ENCODE measurements around the gene AMY2A. TPM values are rescaled to one million over a fixed set of nuclear protein-coding genes. Genes with fewer than 3 reads are reported as not detected.
"Not testable (repeated sequence)": the region's sequence is repeated elsewhere in the genome, so short reads cannot be mapped to it uniquely, and the experiment has no call there.

The AMY2A gene
- polyA plus RNA-seq, 1 of the 3 experiments (the other 2 are of a cell fraction), result not detected

DNA sequence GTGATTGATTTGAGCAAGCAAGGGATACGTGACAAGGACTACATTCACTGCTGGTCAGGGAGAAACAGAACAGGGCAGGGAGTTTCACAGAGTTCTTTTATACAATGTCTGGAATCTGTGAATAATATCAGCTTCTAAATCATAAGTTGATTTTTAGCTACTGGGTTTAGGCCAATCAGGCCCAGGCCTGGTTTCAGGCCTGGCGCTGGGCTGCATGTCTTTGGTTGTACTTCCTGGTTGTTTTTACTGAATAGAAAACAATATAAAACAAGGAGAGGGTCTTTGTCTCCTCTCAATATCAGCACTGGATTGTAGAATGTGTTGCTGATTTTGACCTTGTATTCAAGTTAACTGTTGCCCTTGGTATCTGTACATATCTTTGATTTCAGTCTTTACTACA, 865 bp upstream of the AMY2A start:
- H3K9ac ChIP-seq, result no peak overlapping the region
- WGBS (ENCODE audit: low lambda C conversion rate), result 58% methylated on average over 2 of the region's 2 CpGs
- no peaks in the 10 kb centered on the region for H3K9me3 ChIP-seq
- no peak overlapping the region for H3K27ac ChIP-seq (ENCODE audit: low read depth in 2 of 2, low read length in 1 of 2)
- no peak overlapping the region for H3K4me2 ChIP-seq
- no peaks in the 10 kb centered on the region for H3K9me2 ChIP-seq
- no peak overlapping the region for H2AFZ ChIP-seq (ENCODE audit: low read depth)
- POLR2A ChIA-PET, result no interaction called here
- no peak overlapping the region for H3K4me3 ChIP-seq (ENCODE audit: low read depth in 2 of 2, low read length in 1 of 2)
- no peaks in the 10 kb centered on the region for H3K36me3 ChIP-seq (replicated peaks in 1 of 2; ENCODE audit: control insufficient read depth in 1 of 2, insufficient read depth in 2 of 2, low read length in 1 of 2)
- CTCF ChIA-PET, result no interaction called here
- H4K20me1 ChIP-seq (ENCODE audit: insufficient read depth), result no peaks in the 10 kb centered on the region
- H3K79me2 ChIP-seq (ENCODE audit: insufficient read depth), result no peaks in the 10 kb centered on the region
- no peaks in the 10 kb centered on the region for H3F3A ChIP-seq (replicated peaks; ENCODE audit: insufficient read depth)
- TF ChIP-seq GABPA (IDR thresholded peaks at IDR 0.05; ENCODE audit: low read depth) (no peak), YY1 (IDR thresholded peaks at IDR 0.05; ENCODE audit: low read depth) (no peak), EP300 (IDR thresholded peaks at IDR 0.05; ENCODE audit: borderline replicate concordance in 1 of 2, low read depth in 1 of 2, low read length in 1 of 2) (no peak), FOXJ3 (CRISPR knock-in tag; IDR thresholded peaks at IDR 0.05) (no peak), RAD21 (IDR thresholded peaks at IDR 0.05; ENCODE audit: low read length) (no peak), NRF1 (IDR thresholded peaks at IDR 0.05; ENCODE audit: low read depth, low read length) (no peak), NFIC (IDR thresholded peaks at IDR 0.05; ENCODE audit: borderline replicate concordance) (no peak)
- TF ChIP-seq, protein P1, sequence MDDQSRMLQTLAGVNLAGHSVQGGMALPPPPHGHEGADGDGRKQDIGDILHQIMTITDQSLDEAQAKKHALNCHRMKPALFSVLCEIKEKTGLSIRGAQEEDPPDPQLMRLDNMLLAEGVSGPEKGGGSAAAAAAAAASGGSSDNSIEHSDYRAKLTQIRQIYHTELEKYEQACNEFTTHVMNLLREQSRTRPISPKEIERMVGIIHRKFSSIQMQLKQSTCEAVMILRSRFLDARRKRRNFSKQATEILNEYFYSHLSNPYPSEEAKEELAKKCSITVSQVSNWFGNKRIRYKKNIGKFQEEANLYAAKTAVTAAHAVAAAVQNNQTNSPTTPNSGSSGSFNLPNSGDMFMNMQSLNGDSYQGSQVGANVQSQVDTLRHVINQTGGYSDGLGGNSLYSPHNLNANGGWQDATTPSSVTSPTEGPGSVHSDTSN (IDR thresholded peaks at IDR 0.05), result no peak
- H3K27me3 ChIP-seq (ENCODE audit: insufficient read depth), result no peaks in the 10 kb centered on the region
- DNase-seq, result no peak
- H3K4me1 ChIP-seq (ENCODE audit: control insufficient read depth in 1 of 2, insufficient read depth in 2 of 2, low read depth in 1 of 2, low read length in 1 of 2), result no peaks in the 10 kb centered on the region

- H2AFZ ChIP-seq (ENCODE audit: low read depth); H3K9me2 ChIP-seq; CTCF ChIA-PET; H4K20me1 ChIP-seq (ENCODE audit: insufficient read depth); H3K4me1 ChIP-seq (ENCODE audit: control insufficient read depth in 1 of 2, insufficient read depth in 2 of 2, low read depth in 1 of 2, low read length in 1 of 2); H3K4me2 ChIP-seq; H3F3A ChIP-seq (replicated peaks; ENCODE audit: insufficient read depth); H3K9me3 ChIP-seq; H3K27me3 ChIP-seq (ENCODE audit: insufficient read depth); H3K36me3 ChIP-seq (replicated peaks in 1 of 2; ENCODE audit: control insufficient read depth in 1 of 2, insufficient read depth in 2 of 2, low read length in 1 of 2); DNase-seq; H3K9ac ChIP-seq; H3K27ac ChIP-seq (ENCODE audit: low read depth in 2 of 2, low read length in 1 of 2); H3K79me2 ChIP-seq (ENCODE audit: insufficient read depth); H3K4me3 ChIP-seq (ENCODE audit: low read depth in 2 of 2, low read length in 1 of 2); POLR2A ChIA-PET: not testable (repeated sequence)
- 18% methylated on average over 4 of the region's 4 CpGs for WGBS (ENCODE audit: low lambda C conversion rate)
These were observed 10.2 kb downstream of the AMY2A start for GRCh38 chr1:103627436-103627835.

DNA sequence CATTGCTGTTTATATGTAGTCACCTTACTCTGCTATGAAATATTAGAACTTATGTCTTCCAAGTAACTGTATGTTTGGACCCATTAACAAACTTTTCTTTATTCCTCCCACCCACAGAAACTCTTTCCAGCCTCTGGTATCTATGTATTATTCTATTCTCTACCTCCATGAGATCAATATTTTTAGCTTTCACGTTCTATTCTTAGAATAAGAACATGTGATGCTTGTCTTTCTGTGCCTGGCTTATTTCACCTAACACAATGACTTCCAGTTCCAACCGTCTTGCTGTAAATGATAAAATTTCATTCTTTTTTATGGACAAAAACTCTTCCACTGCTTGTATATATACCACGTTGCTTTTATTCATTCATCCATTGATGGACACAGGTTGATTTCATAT, 24.0 kb downstream of the AMY2A start:
- H2AFZ ChIP-seq (ENCODE audit: low read depth); H3K27ac ChIP-seq (ENCODE audit: low read depth in 2 of 2, low read length in 1 of 2); H3K9me3 ChIP-seq; H3K79me2 ChIP-seq (ENCODE audit: insufficient read depth); DNase-seq; H3K4me2 ChIP-seq; H3K9ac ChIP-seq; CTCF ChIA-PET; H3K4me3 ChIP-seq (ENCODE audit: low read depth in 2 of 2, low read length in 1 of 2); H3K4me1 ChIP-seq (ENCODE audit: control insufficient read depth in 1 of 2, insufficient read depth in 2 of 2, low read depth in 1 of 2, low read length in 1 of 2); H3F3A ChIP-seq (replicated peaks; ENCODE audit: insufficient read depth); POLR2A ChIA-PET; H3K36me3 ChIP-seq (replicated peaks in 1 of 2; ENCODE audit: control insufficient read depth in 1 of 2, insufficient read depth in 2 of 2, low read length in 1 of 2); H3K27me3 ChIP-seq (ENCODE audit: insufficient read depth); H4K20me1 ChIP-seq (ENCODE audit: insufficient read depth); H3K9me2 ChIP-seq: not testable (repeated sequence)
- WGBS (ENCODE audit: low lambda C conversion rate), result no CpG with 5 or more reads among the region's 3 CpGs

DNA sequence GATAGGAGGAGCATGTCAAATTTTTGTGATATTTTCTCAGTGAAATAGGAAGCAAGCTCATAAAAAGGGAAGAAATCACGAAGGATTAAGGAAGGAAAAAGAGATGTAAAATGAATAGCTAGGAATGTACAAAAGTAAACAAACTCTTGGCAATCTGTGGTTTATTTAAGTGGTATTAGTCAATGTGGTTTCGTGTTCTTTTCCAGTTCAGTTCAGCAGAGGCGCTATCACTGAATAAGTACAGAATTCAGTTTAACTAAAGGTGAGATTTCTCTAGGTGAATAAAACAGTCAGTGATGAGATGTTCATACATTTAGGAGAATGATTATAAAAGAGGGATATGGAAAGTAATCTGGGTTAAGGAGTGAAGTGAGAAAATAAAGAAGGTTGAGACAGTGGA, 26.7 kb downstream of the AMY2A start:
- H3K4me1 ChIP-seq (ENCODE audit: control insufficient read depth in 1 of 2, insufficient read depth in 2 of 2, low read depth in 1 of 2, low read length in 1 of 2); H2AFZ ChIP-seq (ENCODE audit: low read depth); H4K20me1 ChIP-seq (ENCODE audit: insufficient read depth); H3K79me2 ChIP-seq (ENCODE audit: insufficient read depth); H3K27me3 ChIP-seq (ENCODE audit: insufficient read depth); H3K36me3 ChIP-seq (replicated peaks in 1 of 2; ENCODE audit: control insufficient read depth in 1 of 2, insufficient read depth in 2 of 2, low read length in 1 of 2); H3K9me2 ChIP-seq; H3K9me3 ChIP-seq; H3K4me2 ChIP-seq; CTCF ChIA-PET; H3K9ac ChIP-seq; H3K27ac ChIP-seq (ENCODE audit: low read depth in 2 of 2, low read length in 1 of 2); H3F3A ChIP-seq (replicated peaks; ENCODE audit: insufficient read depth); DNase-seq; H3K4me3 ChIP-seq (ENCODE audit: low read depth in 2 of 2, low read length in 1 of 2); POLR2A ChIA-PET: not testable (repeated sequence)
- no CpG with 5 or more reads among the region's 3 CpGs for WGBS (ENCODE audit: low lambda C conversion rate)

- H3F3A ChIP-seq (replicated peaks; ENCODE audit: insufficient read depth); H3K36me3 ChIP-seq (replicated peaks in 1 of 2; ENCODE audit: control insufficient read depth in 1 of 2, insufficient read depth in 2 of 2, low read length in 1 of 2); H3K4me3 ChIP-seq (ENCODE audit: low read depth in 2 of 2, low read length in 1 of 2); H4K20me1 ChIP-seq (ENCODE audit: insufficient read depth); H3K79me2 ChIP-seq (ENCODE audit: insufficient read depth); H3K9me2 ChIP-seq; POLR2A ChIA-PET; H3K4me2 ChIP-seq; H3K4me1 ChIP-seq (ENCODE audit: control insufficient read depth in 1 of 2, insufficient read depth in 2 of 2, low read depth in 1 of 2, low read length in 1 of 2); H3K9me3 ChIP-seq; H2AFZ ChIP-seq (ENCODE audit: low read depth); H3K27ac ChIP-seq (ENCODE audit: low read depth in 2 of 2, low read length in 1 of 2); H3K27me3 ChIP-seq (ENCODE audit: insufficient read depth); CTCF ChIA-PET; DNase-seq; H3K9ac ChIP-seq: not testable (repeated sequence)
- no CpG with 5 or more reads among the region's 3 CpGs for WGBS (ENCODE audit: low lambda C conversion rate)
These were observed 33.1 kb downstream of the AMY2A start for GRCh38 chr1:103650305-103650704.

DNA sequence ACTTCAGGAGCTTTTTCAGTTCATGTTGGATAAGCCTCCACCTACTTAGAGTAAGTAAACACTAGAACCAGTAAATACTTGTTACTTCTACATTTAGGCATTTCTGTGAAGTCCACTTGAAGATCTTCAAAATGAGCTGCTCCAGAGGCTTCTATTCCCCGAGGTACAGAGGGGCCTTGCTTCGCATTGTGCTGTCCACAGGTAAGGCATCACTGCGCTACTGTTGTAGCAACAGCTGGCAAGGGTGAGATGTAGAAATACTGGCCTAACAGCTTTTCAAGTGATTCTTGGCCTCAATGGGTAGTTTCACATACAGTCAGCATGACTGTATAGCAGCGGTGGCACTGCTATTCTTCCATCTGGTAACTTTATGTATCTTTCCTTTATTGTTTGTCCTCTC, 33.7 kb downstream of the AMY2A start:
- CTCF ChIA-PET, result not testable (repeated sequence)
- no CpG with 5 or more reads among the region's 4 CpGs for WGBS (ENCODE audit: low lambda C conversion rate)

More for the DNA sequence above, 33.7 kb downstream of the AMY2A start:
- H3K9me3 ChIP-seq; H3K4me3 ChIP-seq (ENCODE audit: low read depth in 2 of 2, low read length in 1 of 2); H3K27ac ChIP-seq (ENCODE audit: low read depth in 2 of 2, low read length in 1 of 2); H3K36me3 ChIP-seq (replicated peaks in 1 of 2; ENCODE audit: control insufficient read depth in 1 of 2, insufficient read depth in 2 of 2, low read length in 1 of 2); H3K4me1 ChIP-seq (ENCODE audit: control insufficient read depth in 1 of 2, insufficient read depth in 2 of 2, low read depth in 1 of 2, low read length in 1 of 2); DNase-seq; H3K27me3 ChIP-seq (ENCODE audit: insufficient read depth); H3K9me2 ChIP-seq; H3F3A ChIP-seq (replicated peaks; ENCODE audit: insufficient read depth); H4K20me1 ChIP-seq (ENCODE audit: insufficient read depth); H3K79me2 ChIP-seq (ENCODE audit: insufficient read depth); H3K9ac ChIP-seq; POLR2A ChIA-PET; H3K4me2 ChIP-seq; H2AFZ ChIP-seq (ENCODE audit: low read depth): not testable (repeated sequence)
